ENCODE results near the gene FBXO47.

FBXO47 gene

GRCh38 chr17:39012725-39013124 lies 45.5 kb upstream of the FBXO47 start:
- no peak overlapping the region for H3K4me3 ChIP-seq (ENCODE audit: low read depth, low read length)
- ChIA-PET POLR2A (interaction anchor here (0.8 kb wide), 1 partner anchor 216 kb away, joined by 3 read pairs; no protein-coding TSS in a partner anchor), CTCF (interaction anchor here (0.7 to 2.0 kb wide), 2 partner anchors 104 to 141 kb away, joined by 5 to 8 read pairs; no protein-coding TSS in a partner anchor)
- H3K9me3 ChIP-seq (ENCODE audit: control insufficient read depth, insufficient read depth, low read depth, low read length) = no peaks in the 10 kb centered on the region
- 0 out of 2 replicates have a peak, but pooled peaks have one; percentile 30 for TF ChIP-seq ZBTB17 (tag by site-specific recombination; IDR thresholded peaks at IDR 0.05)
- peak; percentile 22 for TF ChIP-seq SETDB1 (IDR thresholded peaks at IDR 0.05; ENCODE audit: insufficient read length, low read length)
- no peak for TF ChIP-seq ZNF133 (tag by site-specific recombination; IDR thresholded peaks at IDR 0.05)
- no peak for TF ChIP-seq IKZF3 (tag by site-specific recombination; IDR thresholded peaks at IDR 0.05)
- no peak for TF ChIP-seq ZNF266 (tag by site-specific recombination; IDR thresholded peaks at IDR 0.05; ENCODE audit: low read depth)
- no peak overlapping the region for H3K27ac ChIP-seq (ENCODE audit: extremely low read depth, low read depth, low read length)
- H3K4me1 ChIP-seq (ENCODE audit: control insufficient read depth, insufficient read depth, low read length) = no peaks in the 10 kb centered on the region
- H3K36me3 ChIP-seq (ENCODE audit: control insufficient read depth in 2 of 2, insufficient read depth in 1 of 2, low read length in 2 of 2) = no peaks in the 10 kb centered on the region

GRCh38 chr17:39011907-39012468 lies 44.8 kb upstream of the FBXO47 start:
- Histone ChIP-seq H3K27ac (ENCODE audit: extremely low read depth, low read depth, low read length) (no peak overlapping the region), H3K36me3 (ENCODE audit: control insufficient read depth in 2 of 2, insufficient read depth in 1 of 2, low read length in 2 of 2) (no peaks in the 10 kb centered on the region), H3K4me3 (ENCODE audit: low read depth, low read length) (no peak overlapping the region), H3K4me1 (ENCODE audit: control insufficient read depth, insufficient read depth, low read length) (no peaks in the 10 kb centered on the region), H3K9me3 (ENCODE audit: control insufficient read depth, insufficient read depth, low read depth, low read length) (no peaks in the 10 kb centered on the region)
- ChIA-PET CTCF (interaction anchor here (0.7 to 2.0 kb wide), 2 partner anchors 142 to 345 kb away, joined by 4 to 8 read pairs; no protein-coding TSS in a partner anchor), POLR2A (interaction anchor here (0.8 kb wide), 1 partner anchor 217 kb away, joined by 3 read pairs; no protein-coding TSS in a partner anchor)
- no peak for TF ChIP-seq ZBTB7A (tag by site-specific recombination; IDR thresholded peaks at IDR 0.05; ENCODE audit: low read depth)
- TF ChIP-seq ZNF76 (tag by site-specific recombination; IDR thresholded peaks at IDR 0.05; ENCODE audit: borderline replicate concordance, low read depth) = no peak
- TF ChIP-seq GLIS1 (tag by site-specific recombination; IDR thresholded peaks at IDR 0.05) = peak; percentile 87
- no peak for TF ChIP-seq SP3 (tag by site-specific recombination; IDR thresholded peaks at IDR 0.05)
- TF ChIP-seq ZFP69B (tag by site-specific recombination; IDR thresholded peaks at IDR 0.05) = no peak
- no peak for TF ChIP-seq ZNF837 (tag by site-specific recombination; IDR thresholded peaks at IDR 0.05)
- TF ChIP-seq ZSCAN4 (tag by site-specific recombination; IDR thresholded peaks at IDR 0.05) = no peak
- no peak for TF ChIP-seq ZNF18 (tag by site-specific recombination; IDR thresholded peaks at IDR 0.05)
- no peak for TF ChIP-seq ZSCAN18 (tag by site-specific recombination; IDR thresholded peaks at IDR 0.05)
- no peak for TF ChIP-seq ZNF555 (tag by site-specific recombination; conservative IDR thresholded peaks at IDR 0.05)
- TF ChIP-seq ZBTB11 (tag by site-specific recombination; conservative IDR thresholded peaks at IDR 0.05; ENCODE audit: low read depth) = no peak
- TF ChIP-seq ZNF23 (tag by site-specific recombination; IDR thresholded peaks at IDR 0.05; ENCODE audit: borderline replicate concordance) = no peak
- TF ChIP-seq YY1 (tag by site-specific recombination; IDR thresholded peaks at IDR 0.05) = no peak
- no peak for TF ChIP-seq ZNF354C (tag by site-specific recombination; IDR thresholded peaks at IDR 0.05; ENCODE audit: borderline replicate concordance, low read depth)
- TF ChIP-seq ZNF544 (tag by site-specific recombination; IDR thresholded peaks at IDR 0.05) = no peak
- TF ChIP-seq ZNF302 (tag by site-specific recombination; IDR thresholded peaks at IDR 0.05; ENCODE audit: low read depth) = no peak
- TF ChIP-seq ZNF239 (tag by site-specific recombination; IDR thresholded peaks at IDR 0.05) = no peak
- no peak for TF ChIP-seq ZBTB1 (tag by site-specific recombination; IDR thresholded peaks at IDR 0.05)
- no peak for TF ChIP-seq ZNF148 (tag by site-specific recombination; IDR thresholded peaks at IDR 0.05; ENCODE audit: borderline replicate concordance)

Data from HEK293 (cell line).